Measurements from ENCODE around the gene TP53I11.

The TP53I11 gene

GRCh38 chr11:44971185-44971584, 20.5 kb upstream of the TP53I11 start:
- DNase-seq = no peak
- H3K27me3 ChIP-seq (ENCODE audit: insufficient read depth, low read depth, severe bottlenecking) = no peaks in the 10 kb centered on the region
- no peaks in the 10 kb centered on the region for H3K36me3 ChIP-seq
- no peaks in the 10 kb centered on the region for H3K9me3 ChIP-seq (ENCODE audit: severe bottlenecking)
- no peak overlapping the region for H3K27ac ChIP-seq
- no peak overlapping the region for H3K4me3 ChIP-seq (ENCODE audit: low read depth, low read length)
- no peak for TF ChIP-seq CTCF (IDR thresholded peaks at IDR 0.05; ENCODE audit: low read depth, low read length)

- Histone ChIP-seq H3K36me3 (no peaks in the 10 kb centered on the region), H3K9me3 (ENCODE audit: severe bottlenecking) (no peaks in the 10 kb centered on the region), H3K27ac (no peak overlapping the region), H3K27me3 (ENCODE audit: insufficient read depth, low read depth, severe bottlenecking) (no peaks in the 10 kb centered on the region), H3K4me3 (ENCODE audit: low read depth, low read length) (no peak overlapping the region)
- DNase-seq = no peak
- TF ChIP-seq CTCF (IDR thresholded peaks at IDR 0.05; ENCODE audit: low read depth, low read length) = no peak
Measured at GRCh38 chr11:44970293-44970692, 19.6 kb upstream of the TP53I11 start.

GRCh38 chr11:44969651-44970252, 19.1 kb upstream of the TP53I11 start:
- no peak for TF ChIP-seq CTCF (IDR thresholded peaks at IDR 0.05; ENCODE audit: low read depth, low read length)
- DNase-seq = no peak
- Histone ChIP-seq H3K9me3 (ENCODE audit: severe bottlenecking) (no peaks in the 10 kb centered on the region), H3K27me3 (ENCODE audit: insufficient read depth, low read depth, severe bottlenecking) (no peaks in the 10 kb centered on the region), H3K4me3 (ENCODE audit: low read depth, low read length) (no peak overlapping the region), H3K36me3 (no peaks in the 10 kb centered on the region), H3K27ac (no peak overlapping the region)

- TF ChIP-seq CTCF (IDR thresholded peaks at IDR 0.05; ENCODE audit: low read depth, low read length) = no peak
- DNase-seq = no peak
Measured at GRCh38 chr11:44968510-44968909, 17.8 kb upstream of the TP53I11 start.

GRCh38 chr11:44967930-44968496, 17.3 kb upstream of the TP53I11 start:
- no peak for DNase-seq
- Histone ChIP-seq H3K36me3 (no peaks in the 10 kb centered on the region), H3K27ac (no peak overlapping the region), H3K4me3 (ENCODE audit: low read depth, low read length) (no peak overlapping the region), H3K27me3 (ENCODE audit: insufficient read depth, low read depth, severe bottlenecking) (no peaks in the 10 kb centered on the region), H3K9me3 (ENCODE audit: severe bottlenecking) (no peaks in the 10 kb centered on the region)
- no peak for TF ChIP-seq CTCF (IDR thresholded peaks at IDR 0.05; ENCODE audit: low read depth, low read length)

More at GRCh38 chr11:44968510-44968909, 17.8 kb upstream of the TP53I11 start:
- no peaks in the 10 kb centered on the region for H3K27me3 ChIP-seq (ENCODE audit: insufficient read depth, low read depth, severe bottlenecking)
- no peak overlapping the region for H3K4me3 ChIP-seq (ENCODE audit: low read depth, low read length)
- no peak overlapping the region for H3K27ac ChIP-seq
- no peaks in the 10 kb centered on the region for H3K9me3 ChIP-seq (ENCODE audit: severe bottlenecking)
- no peaks in the 10 kb centered on the region for H3K36me3 ChIP-seq

GRCh38 chr11:44966694-44967093, 16.0 kb upstream of the TP53I11 start:
- no peaks in the 10 kb centered on the region for H3K36me3 ChIP-seq
- no peaks in the 10 kb centered on the region for H3K27me3 ChIP-seq (ENCODE audit: insufficient read depth, low read depth, severe bottlenecking)

More at GRCh38 chr11:44966694-44967093, 16.0 kb upstream of the TP53I11 start:
- H3K27ac ChIP-seq = 0 out of 2 replicates have a peak overlapping the region, but pooled peaks have one; percentile 6
- H3K9me3 ChIP-seq (ENCODE audit: severe bottlenecking) = no peaks in the 10 kb centered on the region
- TF ChIP-seq CTCF (IDR thresholded peaks at IDR 0.05; ENCODE audit: low read depth, low read length) = no peak
- DNase-seq = no peak
- no peak overlapping the region for H3K4me3 ChIP-seq (ENCODE audit: low read depth, low read length)

All from WERI-Rb-1 (cell line).